ENCODE measurements around the gene GFRA3.

The GFRA3 gene

GRCh38 chr5:138246334-138246733 is 28.1 kb downstream of the GFRA3 start:
- no peak for DNase-seq

GRCh38 chr5:138245717-138246116 is 28.7 kb downstream of the GFRA3 start:
- no peak for DNase-seq

- no peak for DNase-seq
These were observed 30.6 kb downstream of the GFRA3 start for GRCh38 chr5:138243794-138244193.

- DNase-seq: no peak
These were observed 32.5 kb downstream of the GFRA3 start for GRCh38 chr5:138241688-138242571.

- DNase-seq: no peak
These were observed 33.6 kb downstream of the GFRA3 start for GRCh38 chr5:138240650-138241385.

GRCh38 chr5:138238034-138238433 is 36.4 kb downstream of the GFRA3 start:
- no peak for DNase-seq

- DNase-seq: no peak
These were observed 39.8 kb downstream of the GFRA3 start for GRCh38 chr5:138234651-138235050.

- DNase-seq: no peak
These were observed 41.1 kb downstream of the GFRA3 start for GRCh38 chr5:138233280-138233679.

GRCh38 chr5:138230981-138231589 is 43.3 kb downstream of the GFRA3 start:
- DNase-seq: no peak

- no peak for DNase-seq
These were observed 44.2 kb downstream of the GFRA3 start for GRCh38 chr5:138230261-138230660.

- DNase-seq: no peak
These were observed 45.0 kb downstream of the GFRA3 start for GRCh38 chr5:138229387-138229786.

- DNase-seq: no peak
These were observed 47.5 kb downstream of the GFRA3 start for GRCh38 chr5:138226910-138227309.

- DNase-seq: no peak
These were observed 49.7 kb downstream of the GFRA3 start for GRCh38 chr5:138224712-138225111.

- no peak for DNase-seq
These were observed 50.9 kb downstream of the GFRA3 start for GRCh38 chr5:138223532-138223931.

- no peak for DNase-seq
These were observed 57.6 kb downstream of the GFRA3 start for GRCh38 chr5:138216799-138217198.

- peak; percentile 97 for DNase-seq
These were observed 61.0 kb downstream of the GFRA3 start, which contains the start of gene CDC23 for GRCh38 chr5:138213161-138214029. Gene CDC23, minus strand, starts transcription at chr5:138213323. Its CDS starts 11 bp downstream, at chr5:138213312.

- no peak for DNase-seq
These were observed 61.6 kb downstream of the GFRA3 start for GRCh38 chr5:138212828-138213160.

- no peak for DNase-seq
These were observed 63.4 kb downstream of the GFRA3 start for GRCh38 chr5:138210985-138211384.

Data from NCI-H1436 (cell line).